GM18499 (cell line): ENCODE results near the gene NBEA.
A peak's percentile ranks its signal among the peaks of the same experiment; 100 is the strongest.

Experiments used
- ATAC-seq: cut with Tn5 transposase; IDR thresholded peaks from one replicate; pipeline ENCODE4 v1.9.1; 2021; ENCODE audit warnings: moderate number of reproducible peaks; ENCODE audit not compliant: insufficient read depth, unreplicated experiment

The NBEA gene

GRCh38 chr13:35162420-35162819 is 220.3 kb downstream of the NBEA start:
- no peak for ATAC-seq

DNA sequence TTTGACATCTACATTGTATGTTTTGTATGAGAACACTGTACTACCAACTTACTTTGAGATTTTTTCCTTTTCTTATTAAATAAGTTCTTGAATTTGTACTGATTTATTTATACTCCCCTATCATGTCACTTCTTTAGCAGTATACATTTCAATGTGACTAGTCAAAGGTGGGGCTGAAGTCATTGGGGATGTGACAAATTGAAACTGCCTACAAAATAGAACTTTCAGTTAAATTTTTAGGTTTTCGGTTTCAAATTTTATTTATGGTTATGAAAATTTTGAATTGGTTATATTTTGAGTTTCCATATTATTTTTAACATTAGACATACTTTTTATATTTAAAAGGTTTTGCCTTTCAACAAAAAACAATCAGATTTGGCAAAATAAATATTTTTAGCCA is 221.6 kb downstream of the NBEA start:
- ATAC-seq = no peak

GRCh38 chr13:35164324-35164932 is 222.4 kb downstream of the NBEA start:
- ATAC-seq = peak; percentile 60

- ATAC-seq = no peak
These were observed 223.1 kb downstream of the NBEA start for GRCh38 chr13:35165205-35165604.

DNA sequence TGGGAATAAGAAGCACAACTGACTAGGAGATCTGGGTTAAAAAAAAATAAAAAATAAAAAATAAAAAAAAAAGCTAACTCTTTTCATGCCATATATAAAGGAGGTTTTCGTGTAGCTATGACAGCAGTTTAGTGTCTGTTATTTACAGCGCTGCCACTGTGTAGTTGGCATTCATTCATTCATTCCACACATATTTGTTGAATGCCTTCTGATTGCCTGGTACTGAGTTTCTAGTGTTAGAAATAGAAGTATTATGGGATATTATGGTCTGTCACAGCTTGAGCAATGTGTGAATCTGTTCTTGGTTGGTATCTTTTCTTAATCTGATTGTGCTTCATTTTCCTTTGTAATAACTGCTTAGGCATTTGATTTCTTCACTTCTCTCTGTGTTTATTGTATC is 237.4 kb downstream of the NBEA start:
- no peak for ATAC-seq

DNA sequence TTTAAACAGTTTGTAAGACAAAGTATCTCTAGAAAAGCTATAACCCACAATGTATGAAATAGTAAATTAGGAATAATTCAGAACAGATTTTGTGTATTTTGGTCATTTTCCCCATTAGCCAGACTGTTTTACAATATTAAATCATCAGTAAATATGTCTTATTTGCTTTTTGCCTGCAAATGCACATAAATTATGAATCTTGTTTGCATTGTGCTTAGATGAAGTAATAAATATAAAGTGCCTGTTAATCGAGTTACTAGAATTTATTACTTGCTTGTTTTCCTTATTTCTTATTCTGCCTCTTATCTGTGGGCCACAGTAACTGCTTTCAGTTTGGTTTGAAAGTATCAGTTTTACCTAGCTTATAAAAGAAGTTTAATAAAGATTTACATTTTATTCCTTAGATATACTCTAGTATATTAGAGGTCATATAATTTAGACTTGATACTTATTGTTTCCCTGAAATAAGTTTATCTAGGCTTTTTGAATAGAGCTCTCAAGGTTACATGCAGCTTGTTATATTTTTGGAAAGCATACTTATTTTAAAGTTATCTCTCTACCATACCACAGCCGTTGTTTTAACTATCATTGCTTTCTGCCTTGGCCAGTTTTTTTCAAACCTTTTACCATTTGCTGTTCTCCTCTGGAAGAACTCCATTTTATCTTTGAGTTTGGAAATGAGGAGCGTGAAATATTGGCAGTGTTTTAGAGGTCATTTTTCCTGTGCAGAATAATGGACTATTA is 238.0 kb downstream of the NBEA start:
- no peak for ATAC-seq

DNA sequence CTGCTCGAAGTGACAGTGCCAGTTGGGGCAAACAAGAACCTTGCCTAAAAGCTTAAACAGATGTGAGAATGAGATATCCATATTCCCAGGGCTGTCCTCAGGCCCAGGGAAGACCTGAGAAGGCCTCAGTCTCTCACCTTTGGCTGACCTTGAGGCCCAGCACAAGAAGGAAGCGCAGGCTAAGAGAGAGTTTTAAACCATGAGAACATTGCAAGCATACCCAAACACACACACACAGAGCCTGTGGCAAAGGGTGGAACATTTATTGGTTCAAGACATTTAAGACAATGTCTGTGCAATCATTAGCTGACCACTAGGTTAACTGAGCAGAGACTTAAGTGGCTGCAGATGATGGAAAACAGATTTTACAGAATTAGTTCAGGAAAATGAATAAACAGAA is 248.2 kb downstream of the NBEA start:
- no peak for ATAC-seq

DNA sequence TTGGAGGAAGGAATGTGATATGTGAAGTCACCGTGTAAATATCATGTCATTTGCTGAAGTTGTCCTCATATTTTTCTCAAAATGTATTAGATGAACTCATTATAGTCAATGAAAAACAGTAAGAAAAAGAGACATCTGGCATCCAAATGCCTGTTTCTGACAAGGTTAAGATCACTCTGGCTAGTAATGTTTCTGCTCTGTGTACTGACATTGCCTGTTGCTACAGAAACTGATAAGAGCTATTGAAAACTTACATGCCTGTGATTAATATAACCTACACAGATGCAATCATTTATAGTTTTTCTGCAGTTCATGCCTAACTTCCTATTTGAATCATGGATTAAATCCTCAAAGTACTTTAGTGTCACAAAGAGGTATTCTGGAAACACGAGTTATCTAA is 249.8 kb downstream of the NBEA start:
- ATAC-seq = no peak

DNA sequence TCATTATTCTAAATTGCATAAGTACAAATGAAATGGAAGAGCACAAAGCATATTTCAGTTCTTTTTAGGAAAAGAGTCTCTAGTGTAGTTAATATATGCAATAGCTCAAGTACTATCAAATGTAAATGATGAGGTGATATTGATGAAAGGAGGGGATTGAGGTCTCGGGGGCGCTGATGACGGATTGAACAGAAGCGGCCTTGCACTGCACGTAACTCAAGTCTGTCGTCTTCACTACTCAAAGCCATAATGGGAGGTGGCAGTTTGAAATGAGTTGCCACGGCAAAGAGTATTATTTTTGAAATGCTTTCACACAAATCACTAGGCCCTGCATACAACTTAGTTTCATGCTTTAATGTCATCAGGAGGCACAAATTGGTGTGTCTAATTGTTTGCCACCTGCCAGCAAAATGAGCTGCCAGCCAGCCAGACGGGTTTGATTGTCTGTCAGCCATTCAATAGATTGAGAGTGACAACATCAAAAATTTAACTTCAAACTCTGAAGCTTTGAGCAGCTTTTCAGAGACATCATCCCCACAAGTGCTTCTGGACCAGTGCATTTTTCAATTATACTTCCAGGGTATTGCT is 256.6 kb downstream of the NBEA start:
- no peak for ATAC-seq

DNA sequence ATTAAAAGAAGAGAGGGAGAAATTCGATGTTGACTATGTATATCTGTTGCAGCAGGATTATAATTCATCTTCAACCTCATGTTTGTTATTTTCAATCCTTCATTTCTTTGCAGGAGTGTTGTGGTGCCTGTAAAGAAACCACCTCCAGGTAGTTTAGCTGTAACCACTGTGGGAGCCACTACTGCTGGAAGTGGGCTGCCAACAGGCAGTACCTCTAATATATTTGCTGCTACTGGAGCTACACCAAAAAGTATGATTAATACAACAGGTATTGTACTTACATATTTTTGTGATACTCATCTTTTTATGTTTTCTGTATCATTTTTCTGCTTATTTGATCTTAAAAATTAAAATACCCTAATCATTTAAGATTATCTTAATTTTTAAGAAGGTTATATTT is 266.5 kb downstream of the NBEA start:
- ATAC-seq = no peak

DNA sequence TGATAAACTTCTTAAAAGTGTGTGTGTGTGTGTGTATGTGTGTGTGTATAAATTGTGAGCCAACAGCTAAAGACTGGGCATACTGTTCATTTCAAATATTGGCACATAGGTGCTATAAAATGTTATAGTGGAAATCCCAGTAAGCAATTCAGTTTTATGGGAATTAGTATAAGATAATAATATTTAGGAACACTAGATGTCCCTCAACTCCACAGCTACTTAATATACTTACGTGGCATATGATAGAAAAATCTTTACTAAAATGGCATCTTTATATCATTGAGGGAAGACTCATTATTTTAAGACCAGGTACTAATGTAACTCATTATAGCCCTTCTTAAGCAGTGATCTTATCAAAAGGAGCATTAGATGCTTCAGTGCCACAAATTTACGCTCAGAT is 268.2 kb downstream of the NBEA start:
- ATAC-seq = no peak

DNA sequence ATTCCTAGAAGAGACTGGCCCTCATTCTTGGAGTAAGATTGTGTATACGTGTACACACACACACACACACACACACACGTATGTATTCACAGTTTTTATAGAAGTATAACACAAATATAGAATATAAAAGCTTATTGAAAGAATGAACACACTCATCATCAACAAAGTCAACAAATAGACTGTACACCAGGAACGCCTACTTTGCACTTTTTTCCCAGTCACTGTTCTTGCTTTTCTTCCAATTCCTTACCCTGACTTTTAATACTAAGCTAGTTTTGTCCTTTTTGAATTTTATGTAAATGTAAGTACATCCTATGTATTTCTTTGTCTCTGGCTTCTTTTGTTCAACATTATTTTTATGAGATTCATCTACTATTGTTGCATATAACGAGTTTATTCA is 269.9 kb downstream of the NBEA start:
- no peak for ATAC-seq

- no peak for ATAC-seq
These were observed 271.8 kb downstream of the NBEA start for GRCh38 chr13:35213911-35214310.

- no peak for ATAC-seq
These were observed 274.1 kb downstream of the NBEA start for GRCh38 chr13:35216131-35216530.

DNA sequence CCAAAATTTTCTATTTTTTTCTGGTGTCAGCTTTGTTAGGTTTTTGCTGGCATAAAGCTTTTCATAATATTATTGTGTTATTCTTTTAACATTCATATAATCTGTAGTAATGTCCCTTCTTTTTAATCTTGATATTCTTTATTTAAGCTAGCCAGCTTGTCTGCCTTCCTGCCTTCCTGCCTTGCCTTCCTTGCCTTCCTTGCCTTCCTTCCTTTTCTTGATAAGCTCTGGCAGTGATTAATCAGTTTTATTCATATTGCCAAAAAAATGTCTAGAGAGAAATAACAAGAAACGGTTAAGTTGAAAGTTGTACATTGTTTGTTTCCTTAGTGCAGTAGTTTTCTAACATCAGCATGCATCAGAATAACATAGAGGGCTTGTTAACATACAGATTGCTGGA is 277.0 kb downstream of the NBEA start:
- ATAC-seq = no peak

- no peak for ATAC-seq
These were observed 283.1 kb downstream of the NBEA start for GRCh38 chr13:35225159-35225558.

DNA sequence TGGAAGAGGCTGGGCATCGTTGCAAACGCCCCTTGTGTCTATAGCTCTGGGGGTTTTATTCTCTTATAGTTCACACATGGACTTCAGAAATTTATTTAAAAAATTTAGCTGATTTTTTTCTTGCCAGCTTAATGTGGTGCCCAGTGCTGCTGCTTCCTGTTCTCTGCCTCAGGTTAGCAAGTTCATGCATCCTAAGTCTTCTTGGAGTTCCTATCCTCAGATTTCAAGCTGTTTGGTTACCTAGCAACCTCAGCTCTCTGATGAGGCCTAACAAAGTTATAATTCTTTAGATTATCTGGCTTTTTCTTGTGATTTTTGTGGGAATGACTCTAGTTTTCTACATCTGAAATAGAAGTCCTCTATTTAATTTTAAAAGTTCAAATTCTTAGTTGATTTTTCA is 283.5 kb downstream of the NBEA start:
- ATAC-seq = no peak

- ATAC-seq = no peak
These were observed 286.5 kb downstream of the NBEA start for GRCh38 chr13:35228536-35228935.

- ATAC-seq = no peak
These were observed 289.4 kb downstream of the NBEA start for GRCh38 chr13:35231426-35231825.

GRCh38 chr13:35238274-35238673 is 296.2 kb downstream of the NBEA start:
- ATAC-seq = no peak

- ATAC-seq = peak; percentile 92
These were observed 310.6 kb downstream of the NBEA start for GRCh38 chr13:35252536-35253205.
